ENCODE results near the gene UPK3A. TPM values are rescaled to one million over a fixed set of nuclear protein-coding genes. Genes with fewer than 3 reads are reported as not detected.
A peak's percentile ranks its signal among the peaks of the same experiment; 100 is the strongest.

UPK3A gene
- total and polyA plus RNA-seq, 12 donors, result 0.17 TPM; not detected in 11

DNA sequence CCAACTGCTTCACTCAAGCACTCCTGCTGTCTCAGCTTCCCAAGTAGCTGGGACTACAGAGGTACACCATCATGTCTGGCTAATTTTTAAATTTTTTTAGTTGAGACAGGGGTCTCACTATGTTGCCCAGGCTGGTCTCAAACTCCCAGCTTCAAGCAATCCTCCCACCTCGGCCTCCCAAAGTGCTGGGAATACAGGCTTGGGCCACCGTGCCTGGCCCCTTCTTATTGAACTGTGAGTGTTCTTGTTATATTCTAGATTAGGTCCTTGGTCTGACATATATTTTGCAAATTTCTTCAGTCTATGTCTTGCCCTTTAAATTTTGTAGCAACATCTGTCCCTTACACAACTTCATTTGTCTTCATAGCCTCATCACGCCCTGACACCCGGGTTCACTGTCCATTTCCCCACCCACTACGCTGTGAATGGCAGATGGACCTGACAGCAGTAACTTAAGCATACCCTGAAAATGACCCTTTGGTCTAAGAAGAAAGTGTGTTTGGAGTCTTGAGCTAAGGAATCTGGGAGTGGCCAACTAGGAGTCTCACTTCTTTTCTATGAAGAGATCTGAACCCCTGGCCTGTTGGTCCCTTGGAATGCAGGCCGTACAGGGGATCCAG lies 20.8 kb downstream of the UPK3A start:
- no peak for TF ChIP-seq POLR2A (IDR thresholded peaks at IDR 0.05)
- TF ChIP-seq, protein P1, sequence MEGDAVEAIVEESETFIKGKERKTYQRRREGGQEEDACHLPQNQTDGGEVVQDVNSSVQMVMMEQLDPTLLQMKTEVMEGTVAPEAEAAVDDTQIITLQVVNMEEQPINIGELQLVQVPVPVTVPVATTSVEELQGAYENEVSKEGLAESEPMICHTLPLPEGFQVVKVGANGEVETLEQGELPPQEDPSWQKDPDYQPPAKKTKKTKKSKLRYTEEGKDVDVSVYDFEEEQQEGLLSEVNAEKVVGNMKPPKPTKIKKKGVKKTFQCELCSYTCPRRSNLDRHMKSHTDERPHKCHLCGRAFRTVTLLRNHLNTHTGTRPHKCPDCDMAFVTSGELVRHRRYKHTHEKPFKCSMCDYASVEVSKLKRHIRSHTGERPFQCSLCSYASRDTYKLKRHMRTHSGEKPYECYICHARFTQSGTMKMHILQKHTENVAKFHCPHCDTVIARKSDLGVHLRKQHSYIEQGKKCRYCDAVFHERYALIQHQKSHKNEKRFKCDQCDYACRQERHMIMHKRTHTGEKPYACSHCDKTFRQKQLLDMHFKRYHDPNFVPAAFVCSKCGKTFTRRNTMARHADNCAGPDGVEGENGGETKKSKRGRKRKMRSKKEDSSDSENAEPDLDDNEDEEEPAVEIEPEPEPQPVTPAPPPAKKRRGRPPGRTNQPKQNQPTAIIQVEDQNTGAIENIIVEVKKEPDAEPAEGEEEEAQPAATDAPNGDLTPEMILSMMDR (IDR thresholded peaks at IDR 0.05), result no peak
- H3K9me3 ChIP-seq (replicated peaks in 1 of 3), result no peaks in the 10 kb centered on the region
- H3K36me3 ChIP-seq (replicated peaks in 1 of 2), result no peaks in the 10 kb centered on the region
- intact Hi-C loops (cut with DNase I), result no loop called here
- DNase-seq, result no peak
- WGBS, 4 donors, result 73 to 81% (median 75%) methylated on average over 6 of the region's 6 CpGs
- H3K27ac ChIP-seq, result no peak overlapping the region
- no peak overlapping the region for H3K4me3 ChIP-seq
- H3K27me3 ChIP-seq, result no peaks in the 10 kb centered on the region
- peaks cover 5 to 7% of the 10 kb centered on the region in 2 donors for H3K4me1 ChIP-seq (replicated peaks in 1 of 2)

DNA sequence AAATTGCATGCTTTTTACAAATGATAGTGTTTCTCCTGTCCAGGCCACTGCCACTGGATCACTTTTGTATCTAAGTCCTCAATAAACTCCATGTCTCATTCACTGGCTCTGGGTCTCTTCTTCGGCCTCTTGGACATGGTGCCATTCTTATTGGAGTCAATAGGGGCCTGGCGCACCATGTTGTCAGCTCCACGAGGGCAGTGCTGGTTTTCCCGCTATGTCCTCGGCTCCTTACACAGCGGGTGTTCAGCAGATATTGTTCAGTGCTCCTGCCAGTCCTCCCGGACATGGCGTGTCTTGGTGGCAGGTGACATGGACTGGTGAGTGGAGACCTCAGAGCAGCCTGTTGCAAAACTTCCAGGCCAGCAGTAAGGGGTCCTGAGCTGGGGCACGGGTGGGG lies 21.4 kb downstream of the UPK3A start:
- Histone ChIP-seq H3K27me3 (no peaks in the 10 kb centered on the region), H3K27ac (no peak overlapping the region), H3K4me3 (no peak overlapping the region), H3K9me3 (replicated peaks in 1 of 3) (no peaks in the 10 kb centered on the region), H3K4me1 (replicated peaks in 1 of 2) (peaks cover 7 to 13% of the 10 kb centered on the region in 2 donors), H3K36me3 (replicated peaks in 1 of 2) (no peaks in the 10 kb centered on the region)
- WGBS, 4 donors, result 87 to 96% (median 91%) methylated on average over 8 to 9 of the region's 9 CpGs
- DNase-seq, result no peak
- TF ChIP-seq, protein P1 (IDR thresholded peaks at IDR 0.05), result no peak
- no peak for TF ChIP-seq POLR2A (IDR thresholded peaks at IDR 0.05)
- intact Hi-C loops (cut with DNase I), result no loop called here

DNA sequence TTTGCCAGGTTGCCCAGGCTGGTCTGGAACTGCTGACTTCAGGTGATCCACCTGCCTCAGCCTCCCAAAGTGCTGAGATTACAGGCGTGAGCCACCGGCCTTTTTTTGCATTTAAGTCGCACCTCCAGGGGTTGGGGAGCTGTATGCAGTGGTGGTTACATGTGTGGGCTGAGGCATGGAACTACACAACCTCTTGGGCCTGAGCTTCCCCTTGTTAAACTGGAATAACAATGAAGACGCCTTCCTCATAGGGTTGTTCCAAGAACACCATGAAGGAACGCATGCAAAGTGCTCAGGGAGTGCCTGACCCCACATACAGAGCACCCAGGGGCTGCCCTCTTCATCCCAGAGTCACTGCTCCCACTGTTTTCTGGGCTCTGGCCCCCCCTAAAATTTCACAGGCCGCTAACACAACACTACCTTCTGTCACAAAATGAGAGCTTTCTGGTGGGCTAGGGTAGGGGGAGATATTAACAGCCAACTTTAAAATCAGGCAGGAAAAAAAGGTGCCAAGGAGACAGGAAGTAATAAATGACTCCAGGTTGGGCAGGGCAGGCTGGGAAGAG lies 23.7 kb downstream of the UPK3A start:
- Histone ChIP-seq H3K27me3 (no peaks in the 10 kb centered on the region), H3K4me1 (replicated peaks in 1 of 2) (peaks cover 7 to 16% of the 10 kb centered on the region in 2 donors), H3K36me3 (replicated peaks in 1 of 2) (no peaks in the 10 kb centered on the region), H3K9me3 (replicated peaks in 1 of 3) (no peaks in the 10 kb centered on the region), H3K27ac (no peak overlapping the region), H3K4me3 (no peak overlapping the region)
- WGBS, 4 donors, result 83 to 98% (median 85%) methylated on average over 6 of the region's 6 CpGs
- TF ChIP-seq, protein P1 (IDR thresholded peaks at IDR 0.05), result no peak
- no peak for TF ChIP-seq POLR2A (IDR thresholded peaks at IDR 0.05)
- DNase-seq, result no peak
- intact Hi-C loops (cut with DNase I), result no loop called here

DNA sequence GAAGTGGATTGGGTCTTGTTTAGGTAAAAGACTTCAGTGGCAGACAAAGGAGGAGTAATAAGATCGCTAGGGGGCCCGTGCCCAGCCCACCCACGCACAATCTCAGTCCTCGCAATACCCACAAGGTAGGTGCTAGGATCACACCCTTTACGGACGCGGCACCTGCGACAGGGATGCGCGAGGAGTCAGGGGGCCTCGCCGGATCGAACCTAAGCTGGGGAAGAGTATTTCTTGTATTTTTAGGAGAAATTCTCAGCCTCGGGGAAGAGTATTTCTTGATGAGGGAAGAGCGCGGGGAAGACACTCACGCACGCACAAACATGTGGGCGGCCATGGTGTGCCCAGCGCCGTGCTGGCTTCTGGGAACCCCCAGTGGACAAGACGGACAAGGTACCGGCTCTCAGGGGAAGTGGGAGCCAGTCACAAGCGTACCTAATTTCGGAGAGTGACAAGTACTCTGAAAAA lies 24.2 kb downstream of the UPK3A start:
- no peaks in the 10 kb centered on the region for H3K36me3 ChIP-seq (replicated peaks in 1 of 2)
- no peaks in the 10 kb centered on the region for H3K9me3 ChIP-seq (replicated peaks in 1 of 3)
- H3K4me1 ChIP-seq (replicated peaks in 1 of 2), result peaks cover 7 to 16% of the 10 kb centered on the region in 2 donors
- TF ChIP-seq, protein P1 (IDR thresholded peaks at IDR 0.05), result no peak
- DNase-seq, result peak in 2 of 7 donors; percentile 40 to 58
- WGBS, 4 donors, result 51 to 65% (median 53%) methylated on average over 25 of the region's 25 CpGs
- intact Hi-C loops (cut with DNase I), result no loop called here
- H3K27ac ChIP-seq, result peak overlapping the region in 3 of 5 donors; percentile 20 to 77 (median 52)
- no peaks in the 10 kb centered on the region for H3K27me3 ChIP-seq
- peak overlapping the region in 2 of 4 donors; percentile 46 to 95 for H3K4me3 ChIP-seq

Data from adrenal gland (tissue), 12 donors.